Sigmoid colon (tissue), 7 donors: ENCODE measurements around the gene ELF5. TPM values are rescaled to one million over a fixed set of nuclear protein-coding genes. Genes with fewer than 3 reads are reported as not detected.
A peak's percentile ranks its signal among the peaks of the same experiment; 100 is the strongest.

Experiments used
- DNase-seq: peaks from one replicate; pipeline ENCODE4 v3.0.0-alpha.2; 2019
- H3K27ac ChIP-seq, 4 donors: fragments of 200-600 bp; sonication (generic); one replicate each; pipeline ENCODE4 v1.5.1; 2016 to 2019; ENCODE audit warnings: mild to moderate bottlenecking in 1 of 4
- H3K27me3 ChIP-seq, 3 donors: fragments of 200-600 bp; sonication (generic); one replicate each; pipeline ENCODE4 v1.5.1; 2019; ENCODE audit warnings: mild to moderate bottlenecking in 1 of 3
- H3K36me3 ChIP-seq, 4 donors: fragments of 200-600 bp; sonication (generic); one replicate each; pipeline ENCODE4 v1.5.1; 2016 to 2019
- H3K4me1 ChIP-seq, 4 donors: fragments of 200-600 bp; sonication (generic); one replicate each; pipeline ENCODE4 v1.5.1; 2017 to 2019
- H3K4me3 ChIP-seq, 4 donors: fragments of 200-600 bp; sonication (generic); one replicate each; pipeline ENCODE4 v1.5.1; 2017 to 2019; ENCODE audit warnings: mild to moderate bottlenecking in 2 of 4, moderate library complexity in 1 of 4
- H3K9me3 ChIP-seq, 4 donors: fragments of 200-600 bp in 3 of 4; sonication (generic) in 3 of 4; one replicate each; pipeline versions ENCODE4 v1.5.1 to v1.6.1; 2013 to 2019
- CTCF ChIP-seq, 4 experiments: fragments of 450-650 bp in 3 of 4; fragments of 200-600 bp in 1 of 4; IDR thresholded peaks; one replicate each; pipeline ENCODE4 v1.5.1; 2016 to 2019; ENCODE audit warnings: antibody characterized with exemption in 4 of 4, mild to moderate bottlenecking in 3 of 4, moderate library complexity in 2 of 4
- EP300 ChIP-seq, 4 donors: sonication (generic); formaldehyde crosslinking; IDR thresholded peaks; one replicate each; pipeline ENCODE4 v1.6.1; 2017; ENCODE audit warnings: antibody characterized with exemption in 4 of 4
- POLR2A ChIP-seq, 2 donors: fragments of 450-650 bp; IDR thresholded peaks; one replicate each; pipeline ENCODE4 v1.6.1; 2016; ENCODE audit warnings: antibody characterized with exemption in 2 of 2, mild to moderate bottlenecking in 2 of 2, moderate library complexity in 2 of 2
- POLR2AphosphoS5 ChIP-seq, 4 donors: sonication (generic); formaldehyde crosslinking; IDR thresholded peaks; one replicate each; pipeline ENCODE4 v1.6.1; 2017; ENCODE audit warnings: antibody characterized with exemption in 4 of 4
- WGBS, 2 donors: extraction: QIAGEN DNeasy Blood & Tissue Kit; methylation state at CpG; one replicate each; pipeline ENCODE4 v1.1.7; 2013; 5-methylcytosine and 5-hydroxymethylcytosine counted together
- intact Hi-C: fragments of 100-400 bp; cut with DNase I; formaldehyde crosslinking; loops from one replicate; pipeline ENCODE4 v1.15.1; 2023
- polyA plus RNA-seq, 3 donors: library from polyadenylated mRNA; stranded (reverse); fragments of 200-250 nt; gene quantifications; one replicate each; pipeline ENCODE4 v1.2.3, GENCODE V29; 2013
- total RNA-seq, 4 donors: library from RNA; depleted of rRNA; stranded (reverse); fragments of >200 nt; gene quantifications; one replicate each; pipeline ENCODE4 v1.1.0, GENCODE V29; 2016
- donor health status: healthy with polysubstance abuse.
- donor health status: Bipolar disorder and iron deficiency.
- donor health status: healthy.

ELF5 gene
- total and polyA plus RNA-seq, 7 donors: not detected

- no peak for TF ChIP-seq POLR2AphosphoS5 (IDR thresholded peaks at IDR 0.05)
- TF ChIP-seq POLR2A (IDR thresholded peaks at IDR 0.05): no peak
- TF ChIP-seq CTCF (IDR thresholded peaks at IDR 0.05): no peak
- TF ChIP-seq EP300 (IDR thresholded peaks at IDR 0.05): no peak
- WGBS, 2 donors: 25 to 40% methylated on average over 2 of the region's 2 CpGs
- intact Hi-C loops: no loop called here
- Histone ChIP-seq H3K36me3 (no peaks in the 10 kb centered on the region), H3K9me3 (no peaks in the 10 kb centered on the region), H3K4me1 (no peaks in the 10 kb centered on the region), H3K27ac (no peak overlapping the region), H3K4me3 (no peak overlapping the region), H3K27me3 (no peaks in the 10 kb centered on the region)
- DNase-seq: peak; percentile 9
These were observed 5.1 kb downstream of the ELF5 start for GRCh38 chr11:34508524-34508923.

GRCh38 chr11:34507610-34508009 lies 6.0 kb downstream of the ELF5 start:
- H3K27me3 ChIP-seq: no peaks in the 10 kb centered on the region
- 82 to 88% methylated on average over 5 of the region's 5 CpGs for WGBS, 2 donors
- intact Hi-C loops: no loop called here
- no peak for DNase-seq
- no peaks in the 10 kb centered on the region for H3K36me3 ChIP-seq
- TF ChIP-seq POLR2AphosphoS5 (IDR thresholded peaks at IDR 0.05) (no peak), EP300 (IDR thresholded peaks at IDR 0.05) (no peak), CTCF (IDR thresholded peaks at IDR 0.05) (no peak), POLR2A (IDR thresholded peaks at IDR 0.05) (no peak)
- H3K4me3 ChIP-seq: no peak overlapping the region
- H3K9me3 ChIP-seq: no peaks in the 10 kb centered on the region
- no peak overlapping the region for H3K27ac ChIP-seq
- no peaks in the 10 kb centered on the region for H3K4me1 ChIP-seq

- TF ChIP-seq POLR2AphosphoS5 (IDR thresholded peaks at IDR 0.05): no peak
- no peak for TF ChIP-seq CTCF (IDR thresholded peaks at IDR 0.05)
- TF ChIP-seq POLR2A (IDR thresholded peaks at IDR 0.05): no peak
- no peak for TF ChIP-seq EP300 (IDR thresholded peaks at IDR 0.05)
- H3K27ac ChIP-seq: no peak overlapping the region
- H3K36me3 ChIP-seq: no peaks in the 10 kb centered on the region
- intact Hi-C loops: no loop called here
- 86 to 93% methylated on average over 6 of the region's 6 CpGs for WGBS, 2 donors
- peak; percentile 26 for DNase-seq
- H3K4me3 ChIP-seq: no peak overlapping the region
- no peaks in the 10 kb centered on the region for H3K27me3 ChIP-seq
- H3K9me3 ChIP-seq: no peaks in the 10 kb centered on the region
- H3K4me1 ChIP-seq: no peaks in the 10 kb centered on the region
These were observed 6.4 kb downstream of the ELF5 start for GRCh38 chr11:34507156-34507555.

- Histone ChIP-seq H3K27me3 (no peaks in the 10 kb centered on the region), H3K4me1 (no peaks in the 10 kb centered on the region), H3K4me3 (no peak overlapping the region), H3K9me3 (no peaks in the 10 kb centered on the region), H3K36me3 (no peaks in the 10 kb centered on the region), H3K27ac (no peak overlapping the region)
- WGBS, 2 donors: 76 to 87% methylated on average over 5 of the region's 5 CpGs
- no peak for DNase-seq
- TF ChIP-seq POLR2AphosphoS5 (IDR thresholded peaks at IDR 0.05) (no peak), CTCF (IDR thresholded peaks at IDR 0.05) (no peak), POLR2A (IDR thresholded peaks at IDR 0.05) (no peak), EP300 (IDR thresholded peaks at IDR 0.05) (no peak)
- intact Hi-C loops: no loop called here
These were observed 7.7 kb downstream of the ELF5 start for GRCh38 chr11:34505874-34506273.

GRCh38 chr11:34502949-34503348 lies 10.6 kb downstream of the ELF5 start:
- intact Hi-C loops: no loop called here
- TF ChIP-seq POLR2A (IDR thresholded peaks at IDR 0.05) (no peak), CTCF (IDR thresholded peaks at IDR 0.05) (no peak), EP300 (IDR thresholded peaks at IDR 0.05) (no peak), POLR2AphosphoS5 (IDR thresholded peaks at IDR 0.05) (no peak)
- 94 to 97% methylated on average over 3 of the region's 3 CpGs for WGBS, 2 donors

More at GRCh38 chr11:34502949-34503348, 10.6 kb downstream of the ELF5 start:
- Histone ChIP-seq H3K36me3 (no peaks in the 10 kb centered on the region), H3K4me3 (no peak overlapping the region), H3K27ac (no peak overlapping the region), H3K27me3 (no peaks in the 10 kb centered on the region), H3K4me1 (no peaks in the 10 kb centered on the region), H3K9me3 (no peaks in the 10 kb centered on the region)
- DNase-seq: no peak
